ENCODE results near the gene TFEB. TPM values are rescaled to one million over a fixed set of nuclear protein-coding genes. Genes with fewer than 3 reads are reported as not detected.

The TFEB gene
- total and polyA plus RNA-seq, 4 donors: 1.1 to 6.2 (median 3.8) TPM

DNA sequence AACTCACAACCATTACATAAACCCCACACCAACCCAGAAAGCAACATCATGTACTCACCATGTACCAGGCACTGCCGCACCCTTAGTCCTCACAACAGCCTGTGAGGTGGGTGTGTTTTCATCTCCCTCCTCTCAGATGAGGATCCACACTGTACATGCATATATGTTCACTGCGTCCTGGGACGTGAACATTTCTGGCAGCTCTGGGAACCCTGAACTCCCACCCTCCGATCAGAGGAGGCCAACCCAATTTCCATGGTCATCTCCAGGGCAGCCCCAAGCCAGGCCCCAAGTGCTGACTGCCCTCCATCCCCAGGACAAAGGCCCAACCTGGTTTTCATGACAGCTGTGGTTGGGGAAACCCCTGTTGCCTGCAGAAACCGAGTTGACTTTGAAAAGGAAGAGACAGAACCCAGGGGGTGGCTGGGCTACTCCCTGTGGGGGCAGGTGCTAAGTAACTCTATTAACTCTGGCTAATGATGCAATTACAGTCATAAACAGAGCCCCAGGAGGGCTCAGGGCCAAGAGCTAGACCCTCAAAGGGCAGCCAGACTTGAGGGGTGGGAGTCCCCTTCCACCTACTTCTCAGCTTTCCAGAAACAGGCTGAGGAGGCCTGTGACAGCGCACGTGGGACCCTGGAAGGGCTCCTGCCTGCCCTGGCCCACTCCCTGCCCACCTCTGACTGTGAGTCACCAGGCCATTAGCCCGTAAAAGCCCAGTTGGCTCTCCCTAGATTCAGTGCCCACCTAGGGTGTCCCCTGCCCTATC lies 2.6 kb downstream of the TFEB start:
- peak overlapping the region; percentile 81 to 90 for H3K27ac ChIP-seq (ENCODE audit: low read depth in 1 of 2, low read length in 2 of 2)
- peaks cover 0 to 13% (median 8%) of the 10 kb centered on the region in 4 donors for H3K4me1 ChIP-seq (ENCODE audit: control insufficient read depth in 4 of 4, insufficient read depth in 4 of 4, low read length in 3 of 4)
- no peaks in the 10 kb centered on the region for H3K36me3 ChIP-seq (ENCODE audit: control insufficient read depth in 4 of 4, insufficient read depth in 3 of 4, low read depth in 1 of 4, low read length in 3 of 4)
- DNase-seq (ENCODE audit: low spot score): no peak
- no peaks in the 10 kb centered on the region for H3K9me3 ChIP-seq (ENCODE audit: control insufficient read depth in 4 of 4, low read length in 3 of 4)
- H3K27me3 ChIP-seq (ENCODE audit: control insufficient read depth in 4 of 4, insufficient read depth in 4 of 4, low read length in 3 of 4): no peaks in the 10 kb centered on the region
- TF ChIP-seq, protein P1, sequence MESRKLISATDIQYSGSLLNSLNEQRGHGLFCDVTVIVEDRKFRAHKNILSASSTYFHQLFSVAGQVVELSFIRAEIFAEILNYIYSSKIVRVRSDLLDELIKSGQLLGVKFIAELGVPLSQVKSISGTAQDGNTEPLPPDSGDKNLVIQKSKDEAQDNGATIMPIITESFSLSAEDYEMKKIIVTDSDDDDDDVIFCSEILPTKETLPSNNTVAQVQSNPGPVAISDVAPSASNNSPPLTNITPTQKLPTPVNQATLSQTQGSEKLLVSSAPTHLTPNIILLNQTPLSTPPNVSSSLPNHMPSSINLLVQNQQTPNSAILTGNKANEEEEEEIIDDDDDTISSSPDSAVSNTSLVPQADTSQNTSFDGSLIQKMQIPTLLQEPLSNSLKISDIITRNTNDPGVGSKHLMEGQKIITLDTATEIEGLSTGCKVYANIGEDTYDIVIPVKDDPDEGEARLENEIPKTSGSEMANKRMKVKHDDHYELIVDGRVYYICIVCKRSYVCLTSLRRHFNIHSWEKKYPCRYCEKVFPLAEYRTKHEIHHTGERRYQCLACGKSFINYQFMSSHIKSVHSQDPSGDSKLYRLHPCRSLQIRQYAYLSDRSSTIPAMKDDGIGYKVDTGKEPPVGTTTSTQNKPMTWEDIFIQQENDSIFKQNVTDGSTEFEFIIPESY (IDR thresholded peaks at IDR 0.05): no peak
- H3K4me3 ChIP-seq (ENCODE audit: low read depth in 1 of 3, low read length in 3 of 3): no peak overlapping the region
- WGBS: 79% methylated on average over 8 of the region's 8 CpGs
- no peak overlapping the region for H3K9ac ChIP-seq (ENCODE audit: low read depth in 1 of 2, low read length in 2 of 2)

DNA sequence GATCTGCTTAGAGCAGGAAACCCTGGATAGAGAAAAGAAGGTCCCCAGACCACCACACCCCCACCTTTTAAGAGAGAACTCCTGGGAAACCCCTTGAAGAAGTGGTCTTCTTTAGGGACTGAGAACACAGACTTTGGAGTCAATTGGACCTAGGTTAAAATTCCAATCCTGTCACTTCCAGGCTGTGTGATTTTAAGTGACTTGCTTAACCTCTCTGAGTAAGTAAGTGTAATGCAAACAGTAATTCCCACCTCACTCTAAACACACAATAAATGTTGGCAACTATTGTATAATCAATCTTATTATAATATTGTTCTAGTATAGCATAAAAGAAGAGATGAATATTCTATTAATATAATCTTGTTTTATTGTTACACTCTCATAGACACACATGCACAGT lies 3.3 kb downstream of the TFEB start:
- Histone ChIP-seq H3K4me1 (ENCODE audit: control insufficient read depth in 4 of 4, insufficient read depth in 4 of 4, low read length in 3 of 4) (peaks cover 0 to 13% (median 8%) of the 10 kb centered on the region in 4 donors), H3K4me3 (ENCODE audit: low read depth in 1 of 3, low read length in 3 of 3) (no peak overlapping the region), H3K27me3 (ENCODE audit: control insufficient read depth in 4 of 4, insufficient read depth in 4 of 4, low read length in 3 of 4) (no peaks in the 10 kb centered on the region), H3K9me3 (ENCODE audit: control insufficient read depth in 4 of 4, low read length in 3 of 4) (no peaks in the 10 kb centered on the region), H3K9ac (ENCODE audit: low read depth in 1 of 2, low read length in 2 of 2) (no peak overlapping the region), H3K27ac (ENCODE audit: low read depth in 1 of 2, low read length in 2 of 2) (no peak overlapping the region), H3K36me3 (ENCODE audit: control insufficient read depth in 4 of 4, insufficient read depth in 3 of 4, low read depth in 1 of 4, low read length in 3 of 4) (no peaks in the 10 kb centered on the region)
- no peak for DNase-seq (ENCODE audit: low spot score)
- TF ChIP-seq, protein P2, sequence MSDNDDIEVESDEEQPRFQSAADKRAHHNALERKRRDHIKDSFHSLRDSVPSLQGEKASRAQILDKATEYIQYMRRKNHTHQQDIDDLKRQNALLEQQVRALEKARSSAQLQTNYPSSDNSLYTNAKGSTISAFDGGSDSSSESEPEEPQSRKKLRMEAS (IDR thresholded peaks at IDR 0.05): no peak
- no peak for TF ChIP-seq FOXA2 (IDR thresholded peaks at IDR 0.05)
- no peak for TF ChIP-seq TAF1 (conservative IDR thresholded peaks at IDR 0.05)
- no peak for TF ChIP-seq RAD21 (IDR thresholded peaks at IDR 0.05)
- TF ChIP-seq NR2F2 (IDR thresholded peaks at IDR 0.05): no peak
- TF ChIP-seq GABPA (IDR thresholded peaks at IDR 0.05 in 1 of 2, conservative IDR thresholded peaks at IDR 0.05 in 1 of 2): no peak
- TF ChIP-seq, protein P3, sequence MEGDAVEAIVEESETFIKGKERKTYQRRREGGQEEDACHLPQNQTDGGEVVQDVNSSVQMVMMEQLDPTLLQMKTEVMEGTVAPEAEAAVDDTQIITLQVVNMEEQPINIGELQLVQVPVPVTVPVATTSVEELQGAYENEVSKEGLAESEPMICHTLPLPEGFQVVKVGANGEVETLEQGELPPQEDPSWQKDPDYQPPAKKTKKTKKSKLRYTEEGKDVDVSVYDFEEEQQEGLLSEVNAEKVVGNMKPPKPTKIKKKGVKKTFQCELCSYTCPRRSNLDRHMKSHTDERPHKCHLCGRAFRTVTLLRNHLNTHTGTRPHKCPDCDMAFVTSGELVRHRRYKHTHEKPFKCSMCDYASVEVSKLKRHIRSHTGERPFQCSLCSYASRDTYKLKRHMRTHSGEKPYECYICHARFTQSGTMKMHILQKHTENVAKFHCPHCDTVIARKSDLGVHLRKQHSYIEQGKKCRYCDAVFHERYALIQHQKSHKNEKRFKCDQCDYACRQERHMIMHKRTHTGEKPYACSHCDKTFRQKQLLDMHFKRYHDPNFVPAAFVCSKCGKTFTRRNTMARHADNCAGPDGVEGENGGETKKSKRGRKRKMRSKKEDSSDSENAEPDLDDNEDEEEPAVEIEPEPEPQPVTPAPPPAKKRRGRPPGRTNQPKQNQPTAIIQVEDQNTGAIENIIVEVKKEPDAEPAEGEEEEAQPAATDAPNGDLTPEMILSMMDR (IDR thresholded peaks at IDR 0.05; ENCODE audit: low read depth, low read length, missing input control): no peak
- TF ChIP-seq HNF4A (conservative IDR thresholded peaks at IDR 0.05): no peak
- no peak for TF ChIP-seq JUND (IDR thresholded peaks at IDR 0.05)
- no peak for TF ChIP-seq FOXA1 (IDR thresholded peaks at IDR 0.05)
- no peak for TF ChIP-seq EGR1 (IDR thresholded peaks at IDR 0.05; ENCODE audit: low read depth in 2 of 2)

DNA sequence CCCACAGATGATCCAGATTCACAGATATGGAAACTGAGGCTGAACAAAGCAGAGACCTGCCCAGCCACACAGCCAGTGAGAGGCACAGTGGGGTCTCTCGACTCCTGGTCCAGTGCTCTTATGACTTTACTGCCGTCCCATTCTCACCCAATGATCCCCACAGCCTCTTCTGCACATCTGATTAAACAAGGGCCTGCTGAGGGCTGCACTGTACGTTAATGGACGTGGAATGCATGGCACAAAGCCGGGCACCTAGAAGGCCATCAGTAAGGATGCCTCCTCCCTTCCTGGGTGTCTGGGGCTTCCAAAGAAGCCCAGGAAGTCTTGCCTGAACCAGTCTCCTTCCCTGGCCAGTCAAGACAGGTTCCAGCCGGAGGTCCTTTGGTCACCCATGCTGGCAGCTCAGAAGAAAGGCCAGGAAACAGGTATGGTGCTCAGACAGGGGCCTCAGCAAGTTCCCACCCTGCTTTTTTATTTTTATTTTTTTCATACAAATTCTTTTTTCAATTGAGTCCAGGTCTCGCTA lies 3.8 kb downstream of the TFEB start:
- TF ChIP-seq, protein P1 (IDR thresholded peaks at IDR 0.05): no peak
- TF ChIP-seq GABPA (IDR thresholded peaks at IDR 0.05 in 1 of 2, conservative IDR thresholded peaks at IDR 0.05 in 1 of 2) (no peak), EGR1 (IDR thresholded peaks at IDR 0.05; ENCODE audit: low read depth in 2 of 2) (no peak), TAF1 (conservative IDR thresholded peaks at IDR 0.05) (no peak), NR2F2 (IDR thresholded peaks at IDR 0.05) (no peak), RXRA (IDR thresholded peaks at IDR 0.05) (no peak), HNF4A (conservative IDR thresholded peaks at IDR 0.05) (no peak), YY1 (IDR thresholded peaks at IDR 0.05) (no peak), JUND (IDR thresholded peaks at IDR 0.05) (no peak), FOXA1 (IDR thresholded peaks at IDR 0.05) (no peak), RAD21 (IDR thresholded peaks at IDR 0.05) (no peak), HNF4G (IDR thresholded peaks at IDR 0.05) (no peak)
- TF ChIP-seq, protein P4, sequence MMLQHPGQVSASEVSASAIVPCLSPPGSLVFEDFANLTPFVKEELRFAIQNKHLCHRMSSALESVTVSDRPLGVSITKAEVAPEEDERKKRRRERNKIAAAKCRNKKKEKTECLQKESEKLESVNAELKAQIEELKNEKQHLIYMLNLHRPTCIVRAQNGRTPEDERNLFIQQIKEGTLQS (IDR thresholded peaks at IDR 0.05): no peak
- TF ChIP-seq, protein P2 (IDR thresholded peaks at IDR 0.05): no peak
- TF ChIP-seq, protein P3 (IDR thresholded peaks at IDR 0.05; ENCODE audit: low read depth, low read length, missing input control): no peak
- no peak for DNase-seq (ENCODE audit: low spot score)
- Histone ChIP-seq H3K9ac (ENCODE audit: low read depth in 1 of 2, low read length in 2 of 2) (no peak overlapping the region), H3K4me3 (ENCODE audit: low read depth in 1 of 3, low read length in 3 of 3) (no peak overlapping the region), H3K27ac (ENCODE audit: low read depth in 1 of 2, low read length in 2 of 2) (no peak overlapping the region), H3K9me3 (ENCODE audit: control insufficient read depth in 4 of 4, low read length in 3 of 4) (no peaks in the 10 kb centered on the region), H3K36me3 (ENCODE audit: control insufficient read depth in 4 of 4, insufficient read depth in 3 of 4, low read depth in 1 of 4, low read length in 3 of 4) (no peaks in the 10 kb centered on the region), H3K4me1 (ENCODE audit: control insufficient read depth in 4 of 4, insufficient read depth in 4 of 4, low read length in 3 of 4) (peaks cover 0 to 13% (median 8%) of the 10 kb centered on the region in 4 donors), H3K27me3 (ENCODE audit: control insufficient read depth in 4 of 4, insufficient read depth in 4 of 4, low read length in 3 of 4) (no peaks in the 10 kb centered on the region)
- WGBS: 92% methylated on average over 7 of the region's 7 CpGs

Measured in liver (tissue), 9 donors.